Astrocyte of the spinal cord (primary cell): Measurements from ENCODE around the gene PKD2.
"Not testable (repeated sequence)": the region's sequence is repeated elsewhere in the genome, so short reads cannot be mapped to it uniquely, and the experiment has no call there.

Experiments
- DNase-seq: peaks from one replicate; pipeline ENCODE4 v3.0.0; 2011; ENCODE audit warnings: low read depth, low spot score
- H3K4me3 ChIP-seq: 2 replicates; pipeline ENCODE4 v1.5.1; 2011; ENCODE audit warnings: low read depth, mild to moderate bottlenecking, low read length, moderate library complexity
- in situ Hi-C: cut with HindIII; loops from 2 replicates; pipeline ENCODE4 v1.10.0; 2017; ENCODE audit warnings: low sequenced_read_pairs
- TF ChIP-seq, protein P1 (sequence below): IDR thresholded peaks from 2 replicates; pipeline ENCODE4 v1.5.1; 2012; ENCODE audit warnings: low read depth, mild to moderate bottlenecking, low read length, inconsistent platforms

Gene PKD2

DNA sequence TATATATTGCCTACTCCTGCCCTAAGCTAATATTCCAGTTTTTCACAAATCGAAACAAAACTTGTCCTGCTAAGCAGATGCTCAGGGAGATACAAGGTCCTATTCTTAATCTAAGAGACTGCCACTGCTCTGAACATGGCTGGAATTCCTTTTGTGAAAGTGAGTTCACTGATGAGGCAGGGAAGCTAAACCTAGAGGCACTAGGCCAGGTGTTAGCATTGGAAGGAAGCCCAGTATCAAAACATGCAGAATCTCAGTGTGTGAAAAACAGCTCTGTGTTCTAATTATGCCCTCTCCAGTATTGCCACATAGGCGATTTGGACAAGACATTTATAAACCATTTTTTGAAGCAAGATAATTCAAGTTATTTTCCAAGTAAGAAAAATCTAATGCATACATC lies 103.4 kb downstream of the PKD2 start:
- TF ChIP-seq, protein P1, sequence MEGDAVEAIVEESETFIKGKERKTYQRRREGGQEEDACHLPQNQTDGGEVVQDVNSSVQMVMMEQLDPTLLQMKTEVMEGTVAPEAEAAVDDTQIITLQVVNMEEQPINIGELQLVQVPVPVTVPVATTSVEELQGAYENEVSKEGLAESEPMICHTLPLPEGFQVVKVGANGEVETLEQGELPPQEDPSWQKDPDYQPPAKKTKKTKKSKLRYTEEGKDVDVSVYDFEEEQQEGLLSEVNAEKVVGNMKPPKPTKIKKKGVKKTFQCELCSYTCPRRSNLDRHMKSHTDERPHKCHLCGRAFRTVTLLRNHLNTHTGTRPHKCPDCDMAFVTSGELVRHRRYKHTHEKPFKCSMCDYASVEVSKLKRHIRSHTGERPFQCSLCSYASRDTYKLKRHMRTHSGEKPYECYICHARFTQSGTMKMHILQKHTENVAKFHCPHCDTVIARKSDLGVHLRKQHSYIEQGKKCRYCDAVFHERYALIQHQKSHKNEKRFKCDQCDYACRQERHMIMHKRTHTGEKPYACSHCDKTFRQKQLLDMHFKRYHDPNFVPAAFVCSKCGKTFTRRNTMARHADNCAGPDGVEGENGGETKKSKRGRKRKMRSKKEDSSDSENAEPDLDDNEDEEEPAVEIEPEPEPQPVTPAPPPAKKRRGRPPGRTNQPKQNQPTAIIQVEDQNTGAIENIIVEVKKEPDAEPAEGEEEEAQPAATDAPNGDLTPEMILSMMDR = no peak
- no peak for DNase-seq
- no peak overlapping the region for H3K4me3 ChIP-seq
- in situ Hi-C loops = no loop called here

GRCh38 chr4:88112856-88113255 lies 105.4 kb downstream of the PKD2 start:
- no peak overlapping the region for H3K4me3 ChIP-seq
- no peak for DNase-seq
- in situ Hi-C loops = no loop called here
- TF ChIP-seq, protein P1 = no peak

- H3K4me3 ChIP-seq = no peak overlapping the region
Measured at GRCh38 chr4:88115587-88115986, 108.2 kb downstream of the PKD2 start.

DNA sequence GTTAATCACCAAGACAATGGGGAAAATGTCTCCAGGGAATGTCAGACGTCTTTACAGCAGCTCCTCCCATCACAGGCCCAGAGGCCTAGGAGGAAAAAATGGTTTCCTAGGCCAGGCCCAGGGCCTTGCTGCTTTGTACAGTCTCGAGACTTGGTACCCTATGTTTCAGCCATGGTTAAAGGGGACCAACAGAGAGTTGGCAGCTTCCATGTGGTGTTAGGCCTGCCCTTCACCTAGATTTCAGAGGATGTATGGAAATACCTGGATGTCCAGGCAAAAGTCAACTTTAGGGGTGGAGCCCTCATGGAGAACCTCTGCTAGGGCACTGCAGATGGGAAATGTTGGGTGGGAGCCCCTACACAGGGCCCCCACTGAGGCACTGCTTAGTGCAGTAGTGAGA lies 112.5 kb downstream of the PKD2 start:
- TF ChIP-seq, protein P1 = no peak
- H3K4me3 ChIP-seq = no peak overlapping the region
- DNase-seq = no peak
- in situ Hi-C loops = no loop called here

More at GRCh38 chr4:88115587-88115986, 108.2 kb downstream of the PKD2 start:
- in situ Hi-C loops = no loop called here
- TF ChIP-seq, protein P1 = no peak
- DNase-seq = no peak

- H3K4me3 ChIP-seq, in situ Hi-C loops: not testable (repeated sequence)
- peak; percentile 14 for DNase-seq
Measured at GRCh38 chr4:88122260-88122659, 114.8 kb downstream of the PKD2 start.
